GM13976 (cell line): Measurements from ENCODE around the gene CELF2.

ENCODE experiments used
- DNase-seq: peaks from one replicate; pipeline ENCODE4 v3.0.0; 2012; ENCODE audit warnings: low spot score
- in situ Hi-C: fragments of 300-500 bp; cut with MboI; formaldehyde crosslinking; loops from one replicate; pipeline ENCODE4 v1.12.0; 2022; ENCODE audit warnings: low sequenced_read_pairs, mixed read lengths, inconsistent platforms; ENCODE audit not compliant: unreplicated experiment
- TF ChIP-seq, protein P1 (sequence below): IDR thresholded peaks from 2 replicates; pipeline ENCODE4 v1.5.1; 2012; ENCODE audit warnings: borderline replicate concordance, mild to moderate bottlenecking; ENCODE audit not compliant: insufficient read depth; ENCODE audit errors: extremely low read depth, missing control alignments, control extremely low read depth

The CELF2 gene

GRCh38 chr10:11337516-11337915, 319.8 kb downstream of the CELF2 start:
- in situ Hi-C loops = no loop called here
- DNase-seq = peak; percentile 47
- TF ChIP-seq, protein P1, sequence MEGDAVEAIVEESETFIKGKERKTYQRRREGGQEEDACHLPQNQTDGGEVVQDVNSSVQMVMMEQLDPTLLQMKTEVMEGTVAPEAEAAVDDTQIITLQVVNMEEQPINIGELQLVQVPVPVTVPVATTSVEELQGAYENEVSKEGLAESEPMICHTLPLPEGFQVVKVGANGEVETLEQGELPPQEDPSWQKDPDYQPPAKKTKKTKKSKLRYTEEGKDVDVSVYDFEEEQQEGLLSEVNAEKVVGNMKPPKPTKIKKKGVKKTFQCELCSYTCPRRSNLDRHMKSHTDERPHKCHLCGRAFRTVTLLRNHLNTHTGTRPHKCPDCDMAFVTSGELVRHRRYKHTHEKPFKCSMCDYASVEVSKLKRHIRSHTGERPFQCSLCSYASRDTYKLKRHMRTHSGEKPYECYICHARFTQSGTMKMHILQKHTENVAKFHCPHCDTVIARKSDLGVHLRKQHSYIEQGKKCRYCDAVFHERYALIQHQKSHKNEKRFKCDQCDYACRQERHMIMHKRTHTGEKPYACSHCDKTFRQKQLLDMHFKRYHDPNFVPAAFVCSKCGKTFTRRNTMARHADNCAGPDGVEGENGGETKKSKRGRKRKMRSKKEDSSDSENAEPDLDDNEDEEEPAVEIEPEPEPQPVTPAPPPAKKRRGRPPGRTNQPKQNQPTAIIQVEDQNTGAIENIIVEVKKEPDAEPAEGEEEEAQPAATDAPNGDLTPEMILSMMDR = no peak

DNA sequence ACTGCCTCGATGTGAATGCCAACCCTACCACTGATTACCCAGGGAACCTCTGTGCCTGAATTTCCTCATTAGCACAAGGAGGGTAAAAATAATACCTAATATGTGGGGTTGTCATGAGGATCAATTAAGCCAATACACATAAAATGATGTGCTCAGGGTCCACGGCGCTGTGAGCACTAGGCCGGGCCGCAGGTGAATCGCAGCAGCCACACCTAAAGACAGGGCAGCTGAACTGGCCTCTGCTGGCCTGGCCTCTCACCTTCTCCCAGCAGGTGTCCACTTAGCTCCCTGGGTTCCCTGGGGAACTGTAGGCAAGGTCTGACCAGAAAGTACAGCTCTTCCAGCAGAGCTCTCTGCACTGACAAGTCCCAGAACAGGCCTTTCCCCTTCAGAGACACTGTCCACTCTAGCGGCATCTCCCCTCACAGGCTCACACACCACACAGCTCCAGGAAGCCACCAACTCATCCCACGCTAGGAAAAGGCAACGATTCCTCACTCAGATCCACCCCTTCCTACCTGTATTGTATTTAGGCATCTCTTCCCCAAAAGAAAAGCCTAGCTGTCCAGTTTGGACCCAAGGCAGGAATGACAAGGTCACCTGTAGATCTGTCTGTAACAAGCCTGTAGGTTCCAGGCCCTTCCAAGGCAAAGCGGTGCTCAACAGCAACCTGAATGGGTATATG, 320.6 kb downstream of the CELF2 start:
- in situ Hi-C loops = no loop called here
- TF ChIP-seq, protein P1 = no peak
- no peak for DNase-seq

GRCh38 chr10:11339013-11339412, 321.3 kb downstream of the CELF2 start:
- in situ Hi-C loops = no loop called here
- TF ChIP-seq, protein P1 = no peak
- no peak for DNase-seq

GRCh38 chr10:11339660-11340059, 322.0 kb downstream of the CELF2 start:
- DNase-seq = no peak
- TF ChIP-seq, protein P1 = no peak
- in situ Hi-C loops = no loop called here

- TF ChIP-seq, protein P1 = no peak
- in situ Hi-C loops = no loop called here
- DNase-seq = no peak
These were observed 323.8 kb downstream of the CELF2 start for GRCh38 chr10:11341283-11341960.

DNA sequence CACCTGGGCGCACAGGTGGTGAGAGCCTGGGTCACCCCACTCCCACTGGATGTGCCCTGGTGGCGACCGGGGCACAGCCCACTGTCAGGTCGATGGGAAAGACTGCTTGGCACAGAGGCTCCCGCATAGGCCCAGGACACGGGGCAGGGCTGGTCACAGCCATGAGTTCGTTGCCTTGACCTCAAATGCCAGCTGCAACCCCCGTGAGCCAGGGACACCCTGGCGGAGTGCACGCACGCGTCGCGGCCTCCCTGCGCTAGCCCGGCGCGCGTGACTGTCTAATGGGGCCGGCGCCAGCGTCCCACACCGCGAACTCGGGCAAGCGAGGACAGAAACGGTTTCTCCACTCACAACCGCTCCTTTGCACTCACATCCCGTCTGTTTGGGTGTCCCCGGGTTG, 326.4 kb downstream of the CELF2 start:
- DNase-seq = no peak
- in situ Hi-C loops = no loop called here
- TF ChIP-seq, protein P1 = no peak

- in situ Hi-C loops = no loop called here
- TF ChIP-seq, protein P1 = no peak
- DNase-seq = no peak
These were observed 326.9 kb downstream of the CELF2 start for GRCh38 chr10:11344550-11344949.
